LNCAP (cell line): ENCODE measurements around the gene TMEM63C.

Experiments
- TF ChIP-seq, protein P1 (sequence below): fragments of 450-650 bp; IDR thresholded peaks from 2 replicates; pipeline ENCODE4 v1.5.1; 2017; ENCODE audit warnings: mild to moderate bottlenecking

TMEM63C gene

GRCh38 chr14:77141214-77142004, 40.2 kb upstream of the TMEM63C start, which contains the start of gene ZDHHC22:
ZDHHC22 (minus strand) TSS chr14:77141791; CDS start chr14:77139738, 2,053 bp downstream.
- TF ChIP-seq, protein P1, sequence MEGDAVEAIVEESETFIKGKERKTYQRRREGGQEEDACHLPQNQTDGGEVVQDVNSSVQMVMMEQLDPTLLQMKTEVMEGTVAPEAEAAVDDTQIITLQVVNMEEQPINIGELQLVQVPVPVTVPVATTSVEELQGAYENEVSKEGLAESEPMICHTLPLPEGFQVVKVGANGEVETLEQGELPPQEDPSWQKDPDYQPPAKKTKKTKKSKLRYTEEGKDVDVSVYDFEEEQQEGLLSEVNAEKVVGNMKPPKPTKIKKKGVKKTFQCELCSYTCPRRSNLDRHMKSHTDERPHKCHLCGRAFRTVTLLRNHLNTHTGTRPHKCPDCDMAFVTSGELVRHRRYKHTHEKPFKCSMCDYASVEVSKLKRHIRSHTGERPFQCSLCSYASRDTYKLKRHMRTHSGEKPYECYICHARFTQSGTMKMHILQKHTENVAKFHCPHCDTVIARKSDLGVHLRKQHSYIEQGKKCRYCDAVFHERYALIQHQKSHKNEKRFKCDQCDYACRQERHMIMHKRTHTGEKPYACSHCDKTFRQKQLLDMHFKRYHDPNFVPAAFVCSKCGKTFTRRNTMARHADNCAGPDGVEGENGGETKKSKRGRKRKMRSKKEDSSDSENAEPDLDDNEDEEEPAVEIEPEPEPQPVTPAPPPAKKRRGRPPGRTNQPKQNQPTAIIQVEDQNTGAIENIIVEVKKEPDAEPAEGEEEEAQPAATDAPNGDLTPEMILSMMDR, result peak; percentile 52

DNA sequence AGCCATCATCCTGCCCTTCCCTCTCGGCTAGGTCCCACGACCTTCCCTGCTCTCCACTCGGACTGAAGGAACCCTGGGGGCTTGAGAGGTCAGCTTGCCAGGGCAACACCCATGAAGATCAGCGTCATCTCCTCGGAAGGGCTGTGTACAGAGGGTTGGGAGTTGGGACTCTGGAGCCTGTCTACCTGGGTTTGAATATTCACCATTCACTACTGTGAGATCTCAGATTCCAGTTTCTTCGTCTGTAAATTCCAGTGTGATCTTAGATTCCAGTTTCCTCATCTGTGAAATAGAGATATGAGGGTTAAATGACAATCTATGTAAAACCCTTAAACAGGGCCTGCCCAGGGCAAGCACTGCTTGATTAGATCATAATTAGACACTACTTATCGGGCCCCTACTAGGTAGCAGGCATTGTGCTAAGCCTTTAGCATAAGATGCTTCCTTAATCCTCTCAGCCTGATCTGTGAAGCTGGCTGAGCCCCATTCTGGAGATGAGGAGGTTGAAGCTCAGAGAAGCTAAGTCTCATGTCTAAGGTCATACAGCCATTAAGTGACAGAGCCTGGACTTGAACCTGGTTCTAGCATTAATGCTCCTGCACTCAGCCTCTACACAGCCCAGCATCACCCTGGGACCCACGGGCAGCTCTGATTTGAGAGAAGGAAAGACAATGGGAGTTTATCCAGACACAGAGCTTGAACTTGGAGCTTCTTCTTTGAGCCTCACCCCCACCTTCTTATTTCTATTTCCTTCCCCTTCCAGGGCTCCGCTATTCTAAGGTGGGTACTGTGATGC, 39.4 kb upstream of the TMEM63C start:
- TF ChIP-seq, protein P1, result no peak

DNA sequence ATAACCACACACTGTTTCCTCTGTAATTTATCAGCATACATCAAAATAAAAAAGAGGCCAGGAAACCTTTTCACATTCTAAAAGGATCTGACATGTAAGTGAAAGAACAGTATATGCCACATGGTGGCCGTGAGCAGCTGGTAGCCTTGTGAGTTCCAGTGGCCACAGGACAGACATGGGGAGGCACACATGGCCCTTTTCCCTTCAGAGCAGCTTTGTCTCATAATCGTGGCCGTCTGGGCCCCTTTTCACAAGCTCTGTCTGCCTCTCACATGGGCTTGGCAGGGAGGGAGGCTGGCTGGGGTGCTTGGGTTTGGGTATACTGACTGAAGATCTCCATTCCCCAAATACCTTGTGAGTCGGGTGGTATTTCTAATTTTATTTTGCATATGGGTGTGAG, 38.5 kb upstream of the TMEM63C start:
- TF ChIP-seq, protein P1, result no peak

- TF ChIP-seq, protein P1, result no peak
Measured at GRCh38 chr14:77144412-77145115, 37.0 kb upstream of the TMEM63C start.

- TF ChIP-seq, protein P1, result no peak
Measured at GRCh38 chr14:77145975-77146740, 35.4 kb upstream of the TMEM63C start.

- TF ChIP-seq, protein P1, result no peak
Measured at GRCh38 chr14:77148510-77149231, 32.9 kb upstream of the TMEM63C start.
